GM10847 (cell line): Measurements from ENCODE around the gene RBL2.

Experiments
- POLR2A ChIP-seq: IDR thresholded peaks from 2 replicates; pipeline ENCODE4 v1.6.1; 2011; ENCODE audit not compliant: insufficient read length; ENCODE audit errors: extremely low read depth

The RBL2 gene

DNA sequence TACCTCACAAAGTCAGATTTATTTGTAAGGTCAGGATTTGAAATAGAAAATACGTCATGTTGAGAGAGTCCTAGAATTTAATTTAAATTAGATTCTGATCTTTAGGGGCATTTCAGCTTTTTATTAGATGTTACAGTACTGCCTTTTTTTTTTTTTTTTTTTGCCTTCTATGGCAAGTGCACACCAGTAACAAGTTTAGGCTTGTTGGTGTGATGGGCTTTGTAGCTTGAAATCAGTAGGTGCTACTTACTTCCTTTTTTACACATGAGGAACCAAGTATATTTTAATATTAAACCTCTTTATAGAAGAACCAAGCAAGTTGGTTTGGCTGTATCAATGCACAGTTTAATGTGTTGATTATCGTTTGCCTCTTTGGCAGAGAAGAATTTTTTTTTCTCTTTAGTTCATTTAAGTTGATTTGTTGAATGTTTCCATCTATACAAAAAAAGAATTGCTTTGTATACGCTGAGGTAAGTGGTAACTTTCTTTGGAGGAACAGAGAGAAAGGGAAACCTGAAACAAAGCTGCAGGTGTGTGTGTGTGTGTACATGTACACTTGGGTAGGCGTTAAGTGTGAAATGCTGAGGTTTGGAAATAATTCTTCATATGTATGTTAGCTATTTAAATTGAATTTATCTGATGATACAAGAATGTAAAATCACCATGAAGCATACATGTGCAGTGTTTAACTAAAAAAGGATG is 15.7 kb downstream of the RBL2 start:
- no peak for TF ChIP-seq POLR2A

DNA sequence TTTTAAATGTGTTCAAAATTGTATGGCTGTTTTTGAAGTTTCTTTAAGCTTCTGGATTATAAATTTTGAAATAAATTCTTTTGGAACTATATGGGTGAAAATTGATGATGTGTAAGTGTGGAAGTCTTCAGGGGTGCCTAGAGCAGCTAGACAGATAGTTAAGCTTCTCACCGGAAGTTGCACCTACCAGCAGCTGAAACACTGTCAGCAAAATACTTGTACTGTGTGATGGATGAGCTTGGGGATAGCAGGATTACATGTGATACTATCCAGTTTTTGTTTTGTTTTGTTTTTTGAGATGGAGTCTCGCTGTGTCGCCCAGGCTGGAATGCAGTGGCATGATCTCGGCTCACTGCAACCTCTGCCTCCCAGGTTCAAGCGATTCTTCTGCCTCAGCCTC is 19.7 kb downstream of the RBL2 start:
- no peak for TF ChIP-seq POLR2A

DNA sequence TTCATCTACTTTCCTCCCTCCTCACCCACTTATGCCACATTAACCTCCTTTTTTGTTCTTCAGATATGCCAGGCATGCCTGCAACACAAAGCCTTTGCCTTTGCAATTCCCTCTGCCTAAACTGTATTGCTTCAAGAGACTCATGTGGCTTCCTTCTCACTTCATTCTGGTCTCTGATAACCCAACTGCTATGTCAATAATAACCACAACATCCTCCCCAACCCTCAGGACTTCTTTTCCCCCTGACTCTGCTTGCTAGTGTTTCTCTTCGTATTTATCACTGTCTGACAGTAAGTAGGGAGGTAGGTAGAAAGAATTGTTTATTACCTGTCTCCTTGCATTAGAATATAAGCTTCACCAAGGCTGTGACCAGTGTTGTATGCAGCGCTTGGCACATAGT is 22.4 kb downstream of the RBL2 start:
- TF ChIP-seq POLR2A: no peak

DNA sequence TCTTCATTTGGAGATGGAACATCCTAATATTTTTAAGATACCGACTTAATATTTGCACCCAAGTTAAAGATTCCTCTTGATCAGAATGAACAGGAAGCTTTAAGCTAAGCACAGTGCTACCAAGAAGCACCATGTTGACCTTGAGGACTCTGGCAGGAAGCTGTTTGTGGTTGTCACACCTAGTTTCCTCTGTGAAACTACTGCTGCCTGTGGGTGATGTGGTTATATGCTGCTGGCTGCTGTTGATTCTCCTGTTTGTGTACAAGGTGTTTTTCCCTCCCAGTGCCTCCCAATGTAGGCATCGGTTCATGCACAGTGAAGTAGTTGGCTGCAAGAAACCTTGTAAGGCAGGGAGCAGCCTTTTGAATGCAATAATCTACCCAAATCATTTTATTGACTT is 23.4 kb downstream of the RBL2 start:
- no peak for TF ChIP-seq POLR2A

DNA sequence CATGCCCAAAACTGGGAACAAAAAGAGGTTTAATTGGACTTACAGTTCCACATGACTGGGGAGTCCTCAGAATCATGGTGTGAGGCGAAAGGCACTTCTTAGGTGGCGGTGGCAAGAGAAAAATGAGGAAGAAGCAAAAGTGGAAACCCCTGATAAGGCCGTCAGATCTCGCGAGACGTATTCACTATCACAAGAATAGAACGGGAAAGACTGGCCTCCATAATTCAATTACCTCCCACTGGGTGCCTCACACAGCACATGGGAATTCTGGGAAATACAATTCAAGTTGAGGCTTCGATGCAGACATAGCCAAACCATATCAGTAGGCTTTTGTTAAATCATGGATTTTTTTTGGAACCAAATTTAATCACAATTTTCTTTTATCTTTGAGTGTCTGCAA is 24.4 kb downstream of the RBL2 start:
- TF ChIP-seq POLR2A: no peak

DNA sequence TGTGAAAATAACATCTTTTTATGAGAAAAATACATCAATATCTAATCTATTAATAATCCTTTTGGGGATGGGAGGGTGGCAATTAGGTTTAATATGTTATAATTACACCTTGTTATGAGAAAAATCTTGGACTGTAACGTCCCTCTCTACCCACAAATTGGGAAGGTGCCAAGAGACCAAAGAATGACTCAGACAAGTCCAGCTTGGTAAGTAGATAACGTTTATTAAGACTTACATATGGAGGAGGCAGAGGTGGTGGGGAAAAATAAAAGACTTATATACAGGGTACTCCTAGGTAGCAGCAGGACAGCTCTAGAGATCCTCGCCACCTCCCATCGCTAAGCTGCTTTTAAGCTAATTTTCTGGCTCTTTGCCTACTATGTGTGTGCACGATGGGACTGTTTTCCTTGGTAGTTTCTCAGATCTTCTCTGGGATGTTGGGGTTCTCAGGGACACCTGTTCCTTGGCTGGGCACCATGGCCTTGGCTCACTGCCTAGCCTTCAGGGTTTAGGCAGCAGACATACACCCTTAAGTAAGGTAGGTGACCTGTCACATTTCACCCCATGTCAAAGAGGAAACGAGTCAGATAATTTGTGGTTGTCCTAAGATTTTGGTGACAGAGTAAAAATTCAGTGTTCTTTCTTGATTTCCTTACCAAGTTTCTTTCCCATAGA is 31.5 kb downstream of the RBL2 start:
- no peak for TF ChIP-seq POLR2A

DNA sequence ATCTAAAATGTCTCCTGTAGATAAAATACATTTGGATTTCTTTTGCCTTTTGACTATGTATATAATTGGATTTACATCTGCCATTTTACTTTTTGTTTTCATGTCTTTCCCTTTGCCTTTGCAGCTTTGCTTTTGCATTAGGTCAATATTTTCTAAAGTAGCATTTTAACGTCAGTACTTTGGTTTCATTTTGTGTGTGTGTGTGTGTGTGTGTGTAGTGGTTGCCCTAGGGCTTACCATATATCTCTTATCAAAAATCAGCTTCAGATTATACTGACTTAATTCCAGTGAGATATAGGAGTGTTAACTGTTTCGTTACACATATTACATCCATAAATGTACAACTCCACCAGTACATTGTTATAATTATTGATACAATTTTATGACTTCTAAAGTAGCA is 42.6 kb downstream of the RBL2 start:
- no peak for TF ChIP-seq POLR2A

DNA sequence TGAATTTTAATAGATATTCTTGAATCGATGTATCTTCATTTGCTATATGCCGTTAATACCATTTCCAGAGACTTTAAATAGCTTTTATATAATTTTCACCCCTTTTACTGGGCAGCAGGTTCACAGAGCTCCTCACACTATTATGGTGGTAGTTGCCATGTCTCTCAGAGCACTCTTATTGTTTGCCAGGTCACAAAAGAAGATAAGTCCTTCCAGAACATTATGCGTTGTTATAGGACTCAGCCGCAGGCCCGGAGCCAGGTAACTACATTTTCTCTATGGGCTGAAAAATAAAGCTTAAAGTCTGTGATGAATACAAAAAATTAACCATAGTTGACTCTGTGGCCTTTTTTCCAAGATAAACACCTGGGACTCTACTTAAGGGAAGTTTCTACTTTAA is 44.7 kb downstream of the RBL2 start:
- TF ChIP-seq POLR2A: no peak

DNA sequence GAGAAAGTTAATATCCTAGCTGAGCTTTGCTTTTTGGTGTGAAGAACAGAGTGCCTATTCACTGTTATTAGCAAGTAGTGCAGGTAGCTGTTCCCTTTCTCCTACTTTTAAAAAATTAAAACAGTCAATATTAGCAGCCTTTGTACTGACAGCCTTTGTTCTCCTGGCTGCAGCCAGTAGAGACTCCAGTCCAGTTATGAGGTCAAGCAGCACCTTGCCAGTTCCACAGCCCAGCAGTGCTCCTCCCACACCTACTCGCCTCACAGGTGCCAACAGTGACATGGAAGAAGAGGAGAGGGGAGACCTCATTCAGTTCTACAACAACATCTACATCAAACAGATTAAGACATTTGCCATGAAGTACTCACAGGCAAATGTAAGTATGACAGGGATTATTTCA is 46.1 kb downstream of the RBL2 start:
- TF ChIP-seq POLR2A: no peak

DNA sequence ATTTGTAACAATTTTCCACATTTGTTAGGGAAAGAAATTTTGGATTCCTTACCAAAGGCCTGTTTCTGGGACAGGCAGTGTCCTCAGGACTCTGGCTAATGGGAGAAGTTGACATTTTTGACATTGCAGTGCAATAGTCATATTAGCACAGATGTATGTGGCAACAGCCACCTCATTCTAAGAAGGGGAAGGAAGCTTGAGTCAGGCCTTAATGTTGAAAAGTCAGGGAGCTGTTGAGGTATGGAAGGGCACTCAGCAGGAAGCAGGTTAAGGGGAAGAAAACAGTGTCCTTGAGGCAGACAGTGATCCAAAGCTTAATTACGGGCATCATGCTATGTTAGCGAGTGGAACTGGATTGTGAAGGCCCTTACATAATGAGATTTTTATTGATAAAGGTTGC is 47.9 kb downstream of the RBL2 start:
- no peak for TF ChIP-seq POLR2A

DNA sequence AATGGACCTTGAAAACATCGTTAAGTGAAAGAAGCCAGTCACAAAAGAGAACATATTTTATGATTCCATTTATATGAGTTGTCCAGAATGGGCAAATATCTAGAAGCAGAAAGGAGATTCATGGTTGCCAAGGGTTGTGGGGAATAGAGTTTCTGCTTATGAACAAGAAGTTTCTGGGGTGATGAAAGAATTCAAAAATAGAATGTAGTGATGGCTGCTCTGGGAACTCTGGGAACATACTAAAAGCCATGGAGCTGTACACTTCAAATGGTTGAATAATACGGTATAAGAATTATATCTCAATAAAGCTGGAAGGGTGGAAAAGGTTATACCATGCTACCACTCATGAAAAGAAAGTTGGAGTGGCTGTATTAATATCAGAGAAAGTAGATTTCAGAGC is 50.3 kb downstream of the RBL2 start:
- TF ChIP-seq POLR2A: no peak

DNA sequence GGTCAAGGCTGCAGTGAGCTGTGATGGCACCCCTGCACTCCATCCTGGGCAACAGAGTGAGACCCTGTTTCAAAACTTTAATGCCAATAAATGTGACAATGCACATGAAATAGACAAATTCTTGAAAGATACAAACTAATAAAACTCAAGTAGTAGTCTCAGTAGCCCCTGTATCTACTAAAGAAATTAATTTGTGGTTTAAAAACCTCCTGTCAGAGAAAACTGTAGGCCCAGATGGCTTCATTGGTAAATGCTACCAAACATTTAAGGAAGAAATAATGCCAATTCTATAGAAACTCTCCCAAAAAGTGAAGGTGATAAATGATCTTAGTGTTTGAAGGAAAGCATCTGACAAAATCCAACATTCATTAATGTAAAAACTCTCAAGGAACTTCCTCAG is 52.0 kb downstream of the RBL2 start:
- no peak for TF ChIP-seq POLR2A

DNA sequence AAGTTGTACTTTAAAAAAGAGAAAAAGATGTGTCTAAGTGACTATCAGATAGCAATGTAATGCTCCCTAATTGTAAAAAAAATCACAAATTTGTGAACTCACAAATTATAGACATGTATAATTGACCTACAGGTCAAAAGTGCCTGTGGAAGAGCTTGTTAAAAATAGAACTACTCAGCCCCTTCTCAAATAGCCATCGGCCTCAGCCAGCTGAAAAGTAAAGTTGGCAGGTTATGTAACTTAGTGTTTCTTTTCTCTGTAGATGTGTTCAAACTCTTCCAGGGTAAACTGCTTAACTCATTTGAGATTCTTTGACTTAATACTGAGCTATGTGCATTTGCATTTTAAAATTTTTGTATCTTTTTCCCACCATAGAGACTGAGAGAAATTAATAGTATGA is 55.5 kb downstream of the RBL2 start:
- no peak for TF ChIP-seq POLR2A

DNA sequence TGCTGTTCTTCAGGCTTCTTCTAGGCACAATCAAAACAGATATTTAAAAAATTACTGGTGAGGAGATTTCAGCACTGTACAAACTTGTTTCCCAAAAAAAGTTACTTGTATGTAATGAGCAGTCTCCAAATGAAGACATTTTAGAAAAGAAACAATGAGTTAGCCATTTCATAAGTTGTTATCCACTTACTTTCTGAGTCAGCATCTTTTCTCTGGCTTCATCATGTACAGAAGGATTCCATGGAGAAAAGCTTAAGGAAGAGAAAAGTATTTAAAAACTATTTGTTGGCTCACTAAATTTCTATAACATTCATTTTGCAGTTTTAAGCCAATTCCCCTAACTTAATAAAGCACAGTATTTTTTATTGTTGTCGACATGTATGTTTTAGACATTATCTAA is 58.2 kb downstream of the RBL2 start:
- TF ChIP-seq POLR2A: no peak

DNA sequence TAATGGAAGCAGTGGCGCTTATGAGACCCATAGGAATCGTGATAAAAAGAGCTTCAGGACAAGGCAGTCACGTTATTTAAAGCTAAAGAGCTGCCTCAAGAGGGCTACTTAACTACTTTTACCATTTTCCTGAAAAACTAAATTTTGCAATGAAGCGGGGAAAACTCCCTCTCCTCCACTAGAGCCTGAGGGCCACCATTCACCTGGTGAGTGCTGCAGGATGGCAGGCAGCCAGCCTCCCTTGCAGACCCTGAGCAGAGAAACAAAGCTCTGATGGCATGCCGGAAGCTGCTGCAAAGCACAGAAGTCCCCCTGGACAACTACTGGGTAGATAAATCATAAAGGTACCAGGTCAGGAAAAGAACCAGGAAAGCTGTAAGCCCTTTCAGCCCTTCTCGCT is 60.4 kb downstream of the RBL2 start:
- TF ChIP-seq POLR2A: no peak

DNA sequence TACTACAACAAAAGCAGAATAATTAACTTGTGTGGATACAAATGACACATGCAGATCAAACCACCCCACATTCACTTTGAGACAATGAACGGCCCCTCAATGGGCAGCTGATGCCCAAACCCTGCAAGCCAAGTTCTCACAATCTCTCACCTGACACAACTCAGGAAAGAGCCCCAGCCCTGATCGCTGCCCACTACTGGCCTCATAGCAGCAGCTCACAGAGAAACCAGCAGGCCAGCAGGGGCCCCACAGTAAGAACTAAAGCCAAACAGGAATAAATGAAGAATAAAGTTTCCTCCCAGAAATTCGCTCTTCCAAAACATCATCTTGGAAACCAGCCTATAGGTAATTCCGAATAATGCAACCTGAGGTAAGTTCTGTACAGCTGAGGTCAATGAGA is 61.1 kb downstream of the RBL2 start:
- TF ChIP-seq POLR2A: no peak

DNA sequence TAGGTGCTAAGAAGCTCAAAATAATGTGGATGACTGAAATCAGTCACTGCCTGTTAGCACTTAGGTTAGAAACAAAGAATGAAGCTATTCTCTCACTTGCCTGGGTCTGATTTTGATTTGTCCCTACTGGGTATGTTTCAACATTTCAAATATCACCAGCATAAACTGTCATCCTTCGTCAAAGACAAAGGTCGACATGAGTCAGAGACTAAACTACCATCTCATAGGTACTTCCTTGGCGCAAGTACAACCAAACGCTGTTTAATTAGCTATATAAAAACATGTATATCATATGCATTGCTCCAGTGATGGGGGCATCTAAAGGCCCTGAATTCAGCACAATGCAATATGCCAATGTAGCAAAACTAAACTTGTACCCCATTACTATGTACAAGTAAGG is 64.7 kb downstream of the RBL2 start:
- no peak for TF ChIP-seq POLR2A
